Measurements from ENCODE around the gene MCEE.

MCEE gene

GRCh38 chr2:71157124-71157793, 27.2 kb upstream of the MCEE start:
- Histone ChIP-seq H3K4me3 (ENCODE audit: severe bottlenecking) (no peak overlapping the region), H3K36me3 (ENCODE audit: low read depth) (no peaks in the 10 kb centered on the region), H3K27ac (ENCODE audit: poor library complexity, severe bottlenecking) (no peak overlapping the region), H3K4me1 (ENCODE audit: insufficient read depth, poor library complexity, severe bottlenecking) (no peaks in the 10 kb centered on the region), H3K27me3 (ENCODE audit: insufficient read depth, poor library complexity, severe bottlenecking) (no peaks in the 10 kb centered on the region), H3K9me3 (ENCODE audit: severe bottlenecking) (no peaks in the 10 kb centered on the region)
- TF ChIP-seq, protein P1, sequence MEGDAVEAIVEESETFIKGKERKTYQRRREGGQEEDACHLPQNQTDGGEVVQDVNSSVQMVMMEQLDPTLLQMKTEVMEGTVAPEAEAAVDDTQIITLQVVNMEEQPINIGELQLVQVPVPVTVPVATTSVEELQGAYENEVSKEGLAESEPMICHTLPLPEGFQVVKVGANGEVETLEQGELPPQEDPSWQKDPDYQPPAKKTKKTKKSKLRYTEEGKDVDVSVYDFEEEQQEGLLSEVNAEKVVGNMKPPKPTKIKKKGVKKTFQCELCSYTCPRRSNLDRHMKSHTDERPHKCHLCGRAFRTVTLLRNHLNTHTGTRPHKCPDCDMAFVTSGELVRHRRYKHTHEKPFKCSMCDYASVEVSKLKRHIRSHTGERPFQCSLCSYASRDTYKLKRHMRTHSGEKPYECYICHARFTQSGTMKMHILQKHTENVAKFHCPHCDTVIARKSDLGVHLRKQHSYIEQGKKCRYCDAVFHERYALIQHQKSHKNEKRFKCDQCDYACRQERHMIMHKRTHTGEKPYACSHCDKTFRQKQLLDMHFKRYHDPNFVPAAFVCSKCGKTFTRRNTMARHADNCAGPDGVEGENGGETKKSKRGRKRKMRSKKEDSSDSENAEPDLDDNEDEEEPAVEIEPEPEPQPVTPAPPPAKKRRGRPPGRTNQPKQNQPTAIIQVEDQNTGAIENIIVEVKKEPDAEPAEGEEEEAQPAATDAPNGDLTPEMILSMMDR (IDR thresholded peaks at IDR 0.05; ENCODE audit: poor library complexity, severe bottlenecking) = peak; percentile 66
- ATAC-seq (ENCODE audit: low read depth) = peak; percentile 55; the same call in 1 of the 3 replicates
- DNase-seq (ENCODE audit: low spot score) = no peak

DNA sequence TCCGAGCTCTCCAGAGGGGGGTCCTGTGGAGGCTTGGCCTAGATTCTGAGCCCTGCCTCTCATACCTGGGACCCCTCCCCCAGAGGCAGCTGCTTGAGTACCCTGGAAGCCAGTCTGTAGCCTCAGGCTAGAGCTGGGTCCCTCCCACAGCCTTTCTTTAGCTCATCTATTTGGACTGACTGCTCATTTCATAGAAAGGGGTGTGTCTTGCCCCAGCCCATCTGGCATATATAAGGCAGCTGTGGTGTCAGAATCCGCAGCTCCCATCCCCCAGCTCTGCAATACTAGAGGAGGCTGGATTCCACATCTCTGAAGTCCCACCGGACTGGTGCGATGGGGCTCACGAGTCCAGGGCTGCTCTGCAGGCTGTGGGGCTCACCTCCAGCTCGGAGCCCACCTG, 26.5 kb upstream of the MCEE start:
- TF ChIP-seq, protein P1 (IDR thresholded peaks at IDR 0.05; ENCODE audit: poor library complexity, severe bottlenecking) = no peak
- H3K36me3 ChIP-seq (ENCODE audit: low read depth) = no peaks in the 10 kb centered on the region
- H3K4me3 ChIP-seq (ENCODE audit: severe bottlenecking) = no peak overlapping the region
- H3K4me1 ChIP-seq (ENCODE audit: insufficient read depth, poor library complexity, severe bottlenecking) = no peaks in the 10 kb centered on the region
- no peaks in the 10 kb centered on the region for H3K9me3 ChIP-seq (ENCODE audit: severe bottlenecking)
- peak; percentile 46 for ATAC-seq (ENCODE audit: low read depth)
- no peak overlapping the region for H3K27ac ChIP-seq (ENCODE audit: poor library complexity, severe bottlenecking)
- H3K27me3 ChIP-seq (ENCODE audit: insufficient read depth, poor library complexity, severe bottlenecking) = no peaks in the 10 kb centered on the region
- DNase-seq (ENCODE audit: low spot score) = no peak

DNA sequence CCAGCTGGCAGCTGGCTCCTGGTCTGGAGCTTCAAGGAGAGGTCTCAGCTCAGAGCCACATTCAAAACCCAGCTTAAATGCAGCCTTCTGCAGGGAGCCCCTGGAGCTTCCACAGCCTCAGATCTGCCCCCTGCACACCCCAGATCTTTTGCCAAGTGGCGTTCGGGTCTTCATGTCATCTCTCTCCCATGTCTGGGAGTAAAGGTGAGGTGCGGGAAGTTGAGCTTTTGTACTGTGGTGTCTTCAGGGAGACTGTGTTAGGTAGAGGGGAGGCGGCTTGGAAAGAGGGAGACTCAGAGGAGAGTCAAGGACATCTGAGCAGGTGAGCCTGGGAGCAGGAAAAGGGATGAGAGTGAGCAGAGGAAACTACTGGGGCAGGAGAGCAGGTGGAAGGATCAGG, 25.8 kb upstream of the MCEE start:
- Histone ChIP-seq H3K27ac (ENCODE audit: poor library complexity, severe bottlenecking) (no peak overlapping the region), H3K9me3 (ENCODE audit: severe bottlenecking) (no peaks in the 10 kb centered on the region), H3K27me3 (ENCODE audit: insufficient read depth, poor library complexity, severe bottlenecking) (no peaks in the 10 kb centered on the region), H3K36me3 (ENCODE audit: low read depth) (no peaks in the 10 kb centered on the region), H3K4me3 (ENCODE audit: severe bottlenecking) (no peak overlapping the region), H3K4me1 (ENCODE audit: insufficient read depth, poor library complexity, severe bottlenecking) (no peaks in the 10 kb centered on the region)
- DNase-seq (ENCODE audit: low spot score) (no peak), ATAC-seq (ENCODE audit: low read depth) (no peak)
- TF ChIP-seq, protein P1 (IDR thresholded peaks at IDR 0.05; ENCODE audit: poor library complexity, severe bottlenecking) = no peak

GRCh38 chr2:71154798-71155197, 24.8 kb upstream of the MCEE start:
- ATAC-seq (ENCODE audit: low read depth) (peak; percentile 53; the same call in 2 of the 3 replicates), DNase-seq (ENCODE audit: low spot score) (no peak)
- Histone ChIP-seq H3K36me3 (ENCODE audit: low read depth) (peaks cover 4% of the 10 kb centered on the region), H3K27me3 (ENCODE audit: insufficient read depth, poor library complexity, severe bottlenecking) (no peaks in the 10 kb centered on the region), H3K27ac (ENCODE audit: poor library complexity, severe bottlenecking) (no peak overlapping the region), H3K4me3 (ENCODE audit: severe bottlenecking) (no peak overlapping the region), H3K4me1 (ENCODE audit: insufficient read depth, poor library complexity, severe bottlenecking) (no peaks in the 10 kb centered on the region), H3K9me3 (ENCODE audit: severe bottlenecking) (no peaks in the 10 kb centered on the region)
- TF ChIP-seq, protein P1 (IDR thresholded peaks at IDR 0.05; ENCODE audit: poor library complexity, severe bottlenecking) = peak; percentile 16

- ATAC-seq (ENCODE audit: low read depth) = no peak
- Histone ChIP-seq H3K4me3 (ENCODE audit: severe bottlenecking) (no peak overlapping the region), H3K27ac (ENCODE audit: poor library complexity, severe bottlenecking) (no peak overlapping the region), H3K4me1 (ENCODE audit: insufficient read depth, poor library complexity, severe bottlenecking) (no peaks in the 10 kb centered on the region), H3K36me3 (ENCODE audit: low read depth) (peaks cover 9% of the 10 kb centered on the region), H3K9me3 (ENCODE audit: severe bottlenecking) (no peaks in the 10 kb centered on the region), H3K27me3 (ENCODE audit: insufficient read depth, poor library complexity, severe bottlenecking) (no peaks in the 10 kb centered on the region)
- no peak for DNase-seq (ENCODE audit: low spot score)
- TF ChIP-seq, protein P1 (IDR thresholded peaks at IDR 0.05; ENCODE audit: poor library complexity, severe bottlenecking) = no peak
Measured at GRCh38 chr2:71154279-71154678, 24.2 kb upstream of the MCEE start.
